Measurements from ENCODE around the gene FBXO11.
A peak's percentile ranks its signal among the peaks of the same experiment; 100 is the strongest.
"Not testable (repeated sequence)": the region's sequence is repeated elsewhere in the genome, so short reads cannot be mapped to it uniquely, and the experiment has no call there.

The FBXO11 gene

GRCh38 chr2:47906157-47907038 lies at the start of gene FBXO11:
Gene FBXO11, minus strand, starts transcription at chr2:47906498. Its CDS starts 778 bp downstream, at chr2:47905720.
- DNase-seq (ENCODE audit: low read depth, low spot score) = peak; percentile 98

GRCh38 chr2:47950340-47951301 lies 44.3 kb upstream of the FBXO11 start:
- DNase-seq (ENCODE audit: low read depth, low spot score) = no peak

- no peak for DNase-seq (ENCODE audit: low read depth, low spot score)
Measured at GRCh38 chr2:47946593-47946992, 40.3 kb upstream of the FBXO11 start.

- DNase-seq (ENCODE audit: low read depth, low spot score) = no peak
Measured at GRCh38 chr2:47945046-47945781, 38.9 kb upstream of the FBXO11 start.

GRCh38 chr2:47941936-47942335 lies 35.6 kb upstream of the FBXO11 start:
- DNase-seq (ENCODE audit: low read depth, low spot score) = no peak

- DNase-seq (ENCODE audit: low read depth, low spot score) = no peak
Measured at GRCh38 chr2:47937677-47938076, 31.4 kb upstream of the FBXO11 start.

GRCh38 chr2:47935071-47935470 lies 28.8 kb upstream of the FBXO11 start:
- DNase-seq (ENCODE audit: low read depth, low spot score) = no peak

GRCh38 chr2:47918043-47918442 lies 11.7 kb upstream of the FBXO11 start:
- no peak for DNase-seq (ENCODE audit: low read depth, low spot score)

- no peak for DNase-seq (ENCODE audit: low read depth, low spot score)
Measured at GRCh38 chr2:47917276-47917961, 11.1 kb upstream of the FBXO11 start.

- no peak for DNase-seq (ENCODE audit: low read depth, low spot score)
Measured at GRCh38 chr2:47916412-47916811, 10.1 kb upstream of the FBXO11 start.

GRCh38 chr2:47910662-47911061 lies 4.4 kb upstream of the FBXO11 start:
- DNase-seq (ENCODE audit: low read depth, low spot score) = not testable (repeated sequence)

GRCh38 chr2:47908682-47909081 lies 2.4 kb upstream of the FBXO11 start:
- DNase-seq (ENCODE audit: low read depth, low spot score) = no peak

- peak; percentile 2 for DNase-seq (ENCODE audit: low read depth, low spot score)
Measured at GRCh38 chr2:47907039-47907781, 912 bp upstream of the FBXO11 start.

GRCh38 chr2:47905386-47906156 lies 727 bp downstream of the FBXO11 start:
- DNase-seq (ENCODE audit: low read depth, low spot score) = peak; percentile 12

GRCh38 chr2:47903781-47904490 lies 2.4 kb downstream of the FBXO11 start:
- DNase-seq (ENCODE audit: low read depth, low spot score) = no peak

GRCh38 chr2:47901892-47902291 lies 4.4 kb downstream of the FBXO11 start:
- not testable (repeated sequence) for DNase-seq (ENCODE audit: low read depth, low spot score)

GRCh38 chr2:47900857-47901256 lies 5.4 kb downstream of the FBXO11 start:
- no peak for DNase-seq (ENCODE audit: low read depth, low spot score)

- no peak for DNase-seq (ENCODE audit: low read depth, low spot score)
Measured at GRCh38 chr2:47899915-47900816, 6.1 kb downstream of the FBXO11 start.
